NB4 (cell line): ENCODE measurements around the gene MPPED1.

Experiments used
- CTCF ChIP-seq: IDR thresholded peaks from one replicate; pipeline ENCODE4 v1.5.1; 2012; ENCODE audit warnings: low read depth, low read length
- POLR2A ChIP-seq: IDR thresholded peaks from 2 replicates; pipeline ENCODE4 v1.6.1; 2011; ENCODE audit warnings: mild to moderate bottlenecking; ENCODE audit not compliant: insufficient read length; ENCODE audit errors: extremely low read depth

GRCh38 chr22:43442386-43443151 is 30.8 kb downstream of the MPPED1 start:
- no peak for TF ChIP-seq CTCF
- no peak for TF ChIP-seq POLR2A
